Lower lobe of right lung (tissue), 2 donors: ENCODE results near the gene SLC9C2. TPM values are rescaled to one million over a fixed set of nuclear protein-coding genes. Genes with fewer than 3 reads are reported as not detected.

Experiments
- ATAC-seq, 2 donors: fragments of 200-7000 bp; cut with Tn5 transposase; one replicate each; pipeline ENCODE4 v1.9.1; 2020 to 2022; ENCODE audit warnings: mild to moderate bottlenecking in 2 of 2, moderate library complexity in 2 of 2
- DNase-seq: peaks from one replicate; pipeline ENCODE4 v3.0.0-alpha.2; 2020
- H3K27ac ChIP-seq: fragments of 200-600 bp; one replicate; pipeline ENCODE4 v1.8.0; 2022
- H3K27me3 ChIP-seq: fragments of 200-600 bp; one replicate; pipeline ENCODE4 v1.8.0; 2022; ENCODE audit warnings: low read depth
- H3K36me3 ChIP-seq: fragments of 200-600 bp; one replicate; pipeline ENCODE4 v1.8.0; 2022; ENCODE audit warnings: mild to moderate bottlenecking
- H3K4me1 ChIP-seq: fragments of 200-600 bp; one replicate; pipeline ENCODE4 v1.8.0; 2022
- H3K4me3 ChIP-seq: fragments of 200-600 bp; one replicate; pipeline ENCODE4 v1.8.0; 2022; ENCODE audit warnings: mild to moderate bottlenecking
- H3K9me3 ChIP-seq: fragments of 200-600 bp; one replicate; pipeline ENCODE4 v1.8.0; 2022
- CTCF ChIP-seq: fragments of 200-600 bp; IDR thresholded peaks from one replicate; pipeline ENCODE4 v1.8.0; 2022; ENCODE audit warnings: antibody characterized with exemption, mild to moderate bottlenecking
- intact Hi-C: fragments of 100-400 bp; cut with DNase I; formaldehyde crosslinking; loops from one replicate; pipeline ENCODE4 v1.11.0; 2022
- total RNA-seq: library from RNA; stranded (reverse); fragmentation: NEBNext Ultra II Directional; extraction: Animal tissue kit (Norgen Biotek cat#: 25700); gene quantifications from one replicate; pipeline ENCODE4 v1.2.1, GENCODE V29; 2021
- donor health status: DM: no; HTN: yes; CAD: no; lungs with severe emphysema.

The SLC9C2 gene
- total RNA-seq, 1 donor from 2014 or later = 1.4 TPM

DNA sequence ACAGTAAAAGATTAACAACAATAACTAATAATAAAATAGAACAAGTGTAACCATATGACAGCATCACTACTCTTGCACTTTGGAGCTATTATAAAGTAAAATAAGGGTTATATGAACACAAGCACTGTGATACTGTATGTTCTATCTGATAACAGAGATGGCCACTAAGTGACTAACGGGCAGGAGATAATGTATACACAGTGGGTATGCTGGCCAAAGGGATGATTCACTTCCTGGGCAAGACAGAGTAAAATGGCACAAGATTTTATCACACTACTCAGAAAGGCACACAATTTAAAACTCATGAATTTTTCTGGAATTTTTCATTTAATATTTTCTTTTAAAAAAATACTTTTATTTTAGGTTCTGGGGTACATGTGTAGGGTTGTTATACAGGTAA, 12.3 kb downstream of the SLC9C2 start:
- Histone ChIP-seq H3K27me3 (no peaks in the 10 kb centered on the region), H3K9me3 (no peaks in the 10 kb centered on the region), H3K4me1 (no peaks in the 10 kb centered on the region), H3K36me3 (no peaks in the 10 kb centered on the region), H3K27ac (no peak overlapping the region), H3K4me3 (no peak overlapping the region)
- ATAC-seq (no peak), DNase-seq (no peak)
- intact Hi-C loops = no loop called here
- no peak for TF ChIP-seq CTCF

DNA sequence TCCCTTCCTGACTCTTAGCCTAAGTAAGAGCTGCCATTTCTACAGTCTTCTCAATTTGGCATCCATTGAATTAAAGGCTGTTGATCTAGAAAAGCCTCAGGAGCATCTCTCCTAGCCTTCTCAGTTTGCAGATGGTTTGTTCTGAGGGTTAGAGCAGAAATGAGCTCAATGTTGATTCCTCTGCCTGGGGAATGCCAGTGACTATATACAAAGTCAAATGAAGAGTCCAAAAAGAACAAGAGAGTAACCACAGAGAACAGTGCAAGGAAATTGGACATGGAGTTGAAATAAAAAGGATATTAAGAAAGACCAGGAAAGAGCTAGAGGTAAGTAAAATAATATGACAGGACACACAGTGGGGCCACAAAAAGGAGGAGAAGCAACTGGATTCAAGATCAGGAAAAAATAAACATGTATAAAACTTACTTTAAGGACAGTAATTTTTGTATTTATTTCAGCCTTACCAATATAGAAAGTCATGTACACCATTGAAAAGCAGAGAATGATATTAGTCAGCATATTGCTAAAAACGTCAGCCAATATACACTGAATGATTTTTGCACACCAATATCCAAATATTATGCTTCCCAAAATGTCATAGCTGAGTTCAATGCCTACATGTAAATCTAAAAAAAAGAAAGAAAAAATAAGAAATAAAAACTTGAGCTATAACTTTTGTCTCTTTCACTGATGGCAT, 21.3 kb downstream of the SLC9C2 start:
- Histone ChIP-seq H3K4me1 (no peaks in the 10 kb centered on the region), H3K9me3 (no peaks in the 10 kb centered on the region), H3K4me3 (no peak overlapping the region), H3K27ac (no peak overlapping the region), H3K36me3 (no peaks in the 10 kb centered on the region), H3K27me3 (no peaks in the 10 kb centered on the region)
- ATAC-seq (no peak), DNase-seq (no peak)
- intact Hi-C loops = no loop called here
- TF ChIP-seq CTCF = no peak

- intact Hi-C loops = no loop called here
- Histone ChIP-seq H3K9me3 (no peaks in the 10 kb centered on the region), H3K4me1 (no peaks in the 10 kb centered on the region), H3K27me3 (no peaks in the 10 kb centered on the region), H3K4me3 (no peak overlapping the region), H3K36me3 (no peaks in the 10 kb centered on the region), H3K27ac (no peak overlapping the region)
- ATAC-seq (no peak), DNase-seq (no peak)
- no peak for TF ChIP-seq CTCF
Measured at GRCh38 chr1:173580658-173581057, 22.2 kb downstream of the SLC9C2 start.

- no peak overlapping the region for H3K4me3 ChIP-seq
- H3K9me3 ChIP-seq = no peaks in the 10 kb centered on the region
- ATAC-seq = no peak
- no peaks in the 10 kb centered on the region for H3K27me3 ChIP-seq
- no peaks in the 10 kb centered on the region for H3K4me1 ChIP-seq
- no peak for DNase-seq
- intact Hi-C loops = no loop called here
- no peaks in the 10 kb centered on the region for H3K36me3 ChIP-seq
- TF ChIP-seq CTCF = no peak
- no peak overlapping the region for H3K27ac ChIP-seq
Measured at GRCh38 chr1:173580071-173580470, 22.8 kb downstream of the SLC9C2 start.

DNA sequence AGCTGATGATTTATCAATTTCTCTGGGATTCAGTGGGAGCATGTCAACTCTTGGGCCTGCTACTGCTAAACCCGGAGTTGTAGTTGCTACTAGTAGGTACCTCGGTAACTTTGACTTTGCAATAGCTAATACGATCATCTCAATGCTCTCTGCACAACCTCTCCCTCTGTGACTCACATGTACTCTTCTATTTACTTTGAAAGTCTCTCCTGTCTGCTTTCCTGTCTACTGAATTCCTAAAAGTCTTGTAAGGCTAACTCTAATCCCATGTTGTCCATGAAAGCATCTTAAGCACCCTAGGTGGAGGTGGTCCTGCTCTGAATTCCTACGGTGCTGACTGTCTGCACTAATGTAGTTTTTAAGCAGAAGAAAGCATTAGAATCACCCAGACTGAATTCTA, 29.3 kb downstream of the SLC9C2 start:
- Histone ChIP-seq H3K9me3 (no peaks in the 10 kb centered on the region), H3K27ac (no peak overlapping the region), H3K4me3 (no peak overlapping the region), H3K4me1 (no peaks in the 10 kb centered on the region), H3K36me3 (no peaks in the 10 kb centered on the region), H3K27me3 (no peaks in the 10 kb centered on the region)
- no peak for TF ChIP-seq CTCF
- intact Hi-C loops = no loop called here
- DNase-seq = no peak
- no peak for ATAC-seq
